Astrocyte of the spinal cord (primary cell): Measurements from ENCODE around the gene LRRC3C.

Experiments
- DNase-seq: peaks from one replicate; pipeline ENCODE4 v3.0.0; 2011; ENCODE audit warnings: low read depth, low spot score
- H3K4me3 ChIP-seq: 2 replicates; pipeline ENCODE4 v1.5.1; 2011; ENCODE audit warnings: low read depth, mild to moderate bottlenecking, low read length, moderate library complexity
- CTCF ChIP-seq: IDR thresholded peaks from 2 replicates; pipeline ENCODE4 v1.5.1; 2012; ENCODE audit warnings: low read depth, mild to moderate bottlenecking, low read length, inconsistent platforms
- in situ Hi-C: cut with HindIII; loops from 2 replicates; pipeline ENCODE4 v1.10.0; 2017; ENCODE audit warnings: low sequenced_read_pairs

Gene LRRC3C

GRCh38 chr17:39960524-39961041, 33.1 kb downstream of the LRRC3C start:
- DNase-seq: no peak
- in situ Hi-C loops: no loop called here
- TF ChIP-seq CTCF: no peak
- H3K4me3 ChIP-seq: no peak overlapping the region

- no peak for TF ChIP-seq CTCF
- in situ Hi-C loops: no loop called here
- no peak for DNase-seq
- H3K4me3 ChIP-seq: no peak within 1 kb of the TSS
These were observed 35.2 kb downstream of the LRRC3C start, which contains the start of gene GSDMA for GRCh38 chr17:39962642-39963220. TSS of gene GSDMA (plus strand) at chr17:39963004. CDS start at chr17:39965688, 2,684 bp downstream.

GRCh38 chr17:39963829-39964228, 36.3 kb downstream of the LRRC3C start:
- TF ChIP-seq CTCF: no peak
- in situ Hi-C loops: no loop called here
- no peak overlapping the region for H3K4me3 ChIP-seq
- DNase-seq: no peak

- in situ Hi-C loops: no loop called here
- H3K4me3 ChIP-seq: no peak overlapping the region
- no peak for DNase-seq
- no peak for TF ChIP-seq CTCF
These were observed 37.6 kb downstream of the LRRC3C start for GRCh38 chr17:39965017-39965699.

- TF ChIP-seq CTCF: no peak
- in situ Hi-C loops: no loop called here
- no peak overlapping the region for H3K4me3 ChIP-seq
These were observed 39.2 kb downstream of the LRRC3C start for GRCh38 chr17:39966771-39967170.

GRCh38 chr17:39968761-39969160, 41.2 kb downstream of the LRRC3C start:
- H3K4me3 ChIP-seq: no peak overlapping the region
- TF ChIP-seq CTCF: no peak
- DNase-seq: no peak
- in situ Hi-C loops: no loop called here

More at GRCh38 chr17:39966771-39967170, 39.2 kb downstream of the LRRC3C start:
- DNase-seq: no peak
